GM21723 (cell line): ENCODE data around the gene SETX.
"Not testable (repeated sequence)": the region's sequence is repeated elsewhere in the genome, so short reads cannot be mapped to it uniquely, and the experiment has no call there.

ENCODE experiments used
- ATAC-seq: cut with Tn5 transposase; IDR thresholded peaks from one replicate; pipeline ENCODE4 v1.9.1; 2021; ENCODE audit warnings: mild to moderate bottlenecking, moderate library complexity; ENCODE audit not compliant: unreplicated experiment

Gene SETX, protein sequence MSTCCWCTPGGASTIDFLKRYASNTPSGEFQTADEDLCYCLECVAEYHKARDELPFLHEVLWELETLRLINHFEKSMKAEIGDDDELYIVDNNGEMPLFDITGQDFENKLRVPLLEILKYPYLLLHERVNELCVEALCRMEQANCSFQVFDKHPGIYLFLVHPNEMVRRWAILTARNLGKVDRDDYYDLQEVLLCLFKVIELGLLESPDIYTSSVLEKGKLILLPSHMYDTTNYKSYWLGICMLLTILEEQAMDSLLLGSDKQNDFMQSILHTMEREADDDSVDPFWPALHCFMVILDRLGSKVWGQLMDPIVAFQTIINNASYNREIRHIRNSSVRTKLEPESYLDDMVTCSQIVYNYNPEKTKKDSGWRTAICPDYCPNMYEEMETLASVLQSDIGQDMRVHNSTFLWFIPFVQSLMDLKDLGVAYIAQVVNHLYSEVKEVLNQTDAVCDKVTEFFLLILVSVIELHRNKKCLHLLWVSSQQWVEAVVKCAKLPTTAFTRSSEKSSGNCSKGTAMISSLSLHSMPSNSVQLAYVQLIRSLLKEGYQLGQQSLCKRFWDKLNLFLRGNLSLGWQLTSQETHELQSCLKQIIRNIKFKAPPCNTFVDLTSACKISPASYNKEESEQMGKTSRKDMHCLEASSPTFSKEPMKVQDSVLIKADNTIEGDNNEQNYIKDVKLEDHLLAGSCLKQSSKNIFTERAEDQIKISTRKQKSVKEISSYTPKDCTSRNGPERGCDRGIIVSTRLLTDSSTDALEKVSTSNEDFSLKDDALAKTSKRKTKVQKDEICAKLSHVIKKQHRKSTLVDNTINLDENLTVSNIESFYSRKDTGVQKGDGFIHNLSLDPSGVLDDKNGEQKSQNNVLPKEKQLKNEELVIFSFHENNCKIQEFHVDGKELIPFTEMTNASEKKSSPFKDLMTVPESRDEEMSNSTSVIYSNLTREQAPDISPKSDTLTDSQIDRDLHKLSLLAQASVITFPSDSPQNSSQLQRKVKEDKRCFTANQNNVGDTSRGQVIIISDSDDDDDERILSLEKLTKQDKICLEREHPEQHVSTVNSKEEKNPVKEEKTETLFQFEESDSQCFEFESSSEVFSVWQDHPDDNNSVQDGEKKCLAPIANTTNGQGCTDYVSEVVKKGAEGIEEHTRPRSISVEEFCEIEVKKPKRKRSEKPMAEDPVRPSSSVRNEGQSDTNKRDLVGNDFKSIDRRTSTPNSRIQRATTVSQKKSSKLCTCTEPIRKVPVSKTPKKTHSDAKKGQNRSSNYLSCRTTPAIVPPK (N-terminal part only)

DNA sequence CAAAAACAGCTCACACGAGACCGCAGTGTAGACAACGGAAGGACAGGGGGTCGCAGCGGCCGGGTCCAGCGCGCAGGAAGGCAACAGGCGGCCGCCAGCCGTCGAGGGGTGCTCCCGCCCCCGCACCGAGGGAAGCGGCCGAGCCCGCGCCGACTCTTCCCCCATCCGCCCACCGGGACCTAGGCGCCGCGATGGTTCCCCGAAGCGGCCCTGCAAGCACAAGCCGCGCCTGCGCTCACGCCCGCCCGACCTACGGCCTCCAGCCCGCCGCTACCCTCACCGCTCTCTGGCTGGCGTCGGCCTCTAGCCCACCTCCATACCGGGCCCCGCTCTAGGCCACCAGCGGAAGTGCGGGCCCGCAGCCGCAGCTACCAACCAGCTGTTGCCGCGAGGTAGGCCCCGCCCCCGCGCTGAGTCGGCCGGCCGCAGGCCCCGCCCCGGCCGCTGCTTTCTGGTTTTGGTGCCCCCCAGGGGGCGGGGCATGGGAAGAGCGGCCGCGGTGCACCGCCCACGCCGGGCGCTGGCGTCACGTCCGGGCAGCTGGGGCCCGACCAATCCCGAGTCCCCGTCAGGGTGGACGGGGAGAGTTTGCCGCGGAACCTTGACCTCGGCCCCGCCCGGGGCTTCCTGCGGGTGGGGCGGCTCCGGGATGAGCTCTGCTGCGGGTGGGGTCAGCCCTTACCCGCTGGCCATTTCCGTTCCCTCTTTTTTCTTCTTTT lies at the start of gene SETX:
SETX (minus strand) TSS at position 350 of the 719 bp plus-strand sequence. CDS start 5,558 bp downstream, outside the sequence.
- peak; percentile 80 for ATAC-seq

DNA sequence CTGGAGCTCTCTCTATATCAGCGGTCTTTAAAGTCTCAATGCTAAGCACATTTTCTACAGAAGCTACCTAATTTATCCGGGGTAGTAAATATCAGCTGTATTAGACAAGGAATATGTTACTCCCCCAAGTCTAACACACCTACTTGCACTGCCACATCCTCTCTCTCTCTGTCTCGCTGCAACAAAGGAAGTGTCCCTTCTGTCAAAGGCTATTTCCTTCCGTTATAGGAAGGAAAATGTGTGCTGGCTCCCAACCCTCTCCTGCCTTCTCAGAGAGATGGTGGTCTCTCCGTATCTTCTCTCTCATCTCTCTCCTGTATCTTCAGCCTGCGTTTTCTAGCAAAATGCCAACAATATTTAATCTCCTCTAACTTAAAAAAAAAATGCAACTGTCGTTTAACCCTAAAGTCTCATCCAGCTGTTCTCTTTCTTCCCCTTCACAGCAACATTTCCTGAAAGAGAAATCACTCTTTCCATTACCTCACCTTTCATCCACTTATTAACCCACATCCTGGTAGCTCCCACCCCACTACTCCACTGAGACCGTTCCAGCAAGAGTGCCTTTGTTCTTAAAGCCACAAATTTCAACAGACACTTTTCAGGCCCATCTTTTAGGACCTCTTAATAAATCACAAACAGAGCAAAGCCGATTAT lies 49.6 kb upstream of the SETX start:
- ATAC-seq: no peak

DNA sequence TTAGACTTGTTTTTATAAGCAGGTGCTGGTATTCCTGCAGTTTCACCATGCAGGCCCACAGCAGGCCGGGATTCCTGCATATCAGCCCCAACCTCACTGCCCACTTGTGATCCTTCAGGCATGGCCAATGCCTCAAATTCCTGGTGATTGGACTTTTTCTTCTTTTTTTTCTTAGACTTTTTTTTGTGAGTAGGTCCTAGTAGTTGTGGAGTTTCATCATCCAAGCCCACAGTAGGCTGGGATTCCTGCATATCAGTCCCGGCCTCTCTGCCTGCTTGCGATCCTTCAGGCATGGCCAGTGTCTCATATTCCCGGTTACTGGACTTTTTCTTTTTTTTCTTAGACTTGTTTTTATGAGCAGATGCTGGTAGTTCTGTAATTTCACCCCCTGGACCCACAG lies 47.0 kb upstream of the SETX start:
- ATAC-seq: no peak

DNA sequence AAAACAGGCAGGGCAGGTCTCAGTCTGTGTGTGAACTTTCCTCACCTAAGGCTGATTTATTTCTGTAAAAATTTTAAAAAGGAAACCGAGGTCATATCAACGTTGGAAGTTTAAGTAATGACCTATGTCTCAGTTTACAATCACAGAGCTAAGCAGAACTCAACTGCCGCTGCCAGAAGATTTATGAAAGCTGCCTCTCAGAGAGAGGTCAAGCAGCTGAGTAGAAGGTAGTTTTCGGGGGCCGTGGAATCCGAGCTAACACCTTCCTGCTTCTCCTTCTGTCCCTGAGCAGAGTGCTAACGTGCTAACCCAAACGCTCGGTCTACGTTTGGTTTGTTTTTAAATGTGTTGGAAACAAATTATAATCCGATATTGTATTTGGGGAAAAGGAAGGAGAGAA lies 40.8 kb upstream of the SETX start:
- no peak for ATAC-seq

DNA sequence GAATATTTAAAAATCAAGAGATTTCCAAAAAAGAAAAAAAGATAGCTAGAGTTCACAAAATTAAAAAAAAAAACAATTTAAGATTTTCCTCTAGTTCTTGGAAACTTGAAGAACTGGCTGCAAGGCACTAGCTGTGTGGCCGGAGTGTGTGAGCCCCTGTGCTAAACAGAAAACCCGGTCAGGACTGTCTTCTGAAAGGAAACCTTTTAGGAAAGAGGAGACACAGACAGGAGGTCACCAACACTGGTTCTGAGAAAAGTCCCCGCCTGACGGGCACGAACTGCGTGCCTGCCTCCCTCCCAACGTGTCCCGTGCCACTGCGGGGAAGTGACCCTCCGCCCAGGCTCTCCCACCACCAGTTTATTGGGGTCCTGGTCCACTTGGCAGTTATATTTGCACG lies 36.7 kb upstream of the SETX start:
- no peak for ATAC-seq

DNA sequence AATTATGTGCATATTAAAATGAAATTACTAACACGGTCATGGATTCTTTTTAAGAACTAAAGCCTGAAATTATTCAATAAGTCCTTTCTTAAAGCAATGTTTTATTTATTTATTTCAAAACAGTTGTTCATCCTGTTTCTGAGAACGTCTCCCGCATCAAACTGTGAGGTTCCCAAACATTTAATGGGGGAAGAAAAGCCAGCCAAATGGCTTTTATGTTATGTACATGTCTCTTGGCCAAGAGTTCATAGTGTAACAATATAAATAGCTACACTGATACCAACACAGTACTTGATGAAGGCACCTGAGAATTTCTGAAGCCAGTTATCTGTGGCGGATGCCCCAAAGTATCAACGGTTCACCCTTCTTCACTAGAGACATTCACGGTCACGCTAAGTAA lies 36.2 kb upstream of the SETX start:
- no peak for ATAC-seq

DNA sequence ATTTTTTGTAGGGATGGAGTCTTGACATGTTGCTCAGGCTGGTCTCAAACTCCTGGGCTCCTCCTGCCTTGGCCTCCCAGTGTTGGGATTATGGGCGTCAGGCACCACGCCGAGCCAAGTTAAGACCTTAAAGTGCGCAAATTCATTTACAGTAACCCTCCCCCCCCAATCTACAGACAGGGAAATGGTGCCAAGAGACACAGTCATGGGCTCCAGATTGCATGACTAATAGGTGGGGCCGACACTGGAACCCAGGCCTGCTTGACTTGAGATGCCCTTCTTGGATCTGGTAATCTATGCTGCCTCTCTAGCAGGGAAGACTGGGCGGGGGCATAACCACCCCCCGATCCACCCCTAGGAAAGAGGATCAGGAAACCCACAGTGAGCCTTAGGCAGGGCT lies 32.3 kb upstream of the SETX start:
- ATAC-seq: no peak

DNA sequence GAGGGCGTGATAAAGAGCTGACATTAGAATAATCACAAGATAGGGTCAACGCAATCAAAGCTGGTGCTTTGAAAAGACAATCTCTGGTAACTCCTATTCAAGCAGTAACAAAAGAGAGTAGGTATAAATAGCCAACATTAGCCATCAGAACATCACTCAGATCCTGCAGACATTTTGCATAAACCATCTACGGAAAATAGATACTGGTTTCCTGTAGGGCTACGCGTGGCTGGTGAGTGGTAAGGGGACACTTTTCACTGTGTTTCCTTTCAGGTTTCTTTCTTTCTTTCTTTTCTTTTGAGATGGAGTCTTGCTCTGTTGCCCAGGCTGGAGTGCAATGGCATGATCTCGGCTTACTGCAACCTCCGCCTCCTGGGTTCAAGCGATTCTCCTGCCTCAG lies 29.6 kb upstream of the SETX start:
- ATAC-seq: no peak

DNA sequence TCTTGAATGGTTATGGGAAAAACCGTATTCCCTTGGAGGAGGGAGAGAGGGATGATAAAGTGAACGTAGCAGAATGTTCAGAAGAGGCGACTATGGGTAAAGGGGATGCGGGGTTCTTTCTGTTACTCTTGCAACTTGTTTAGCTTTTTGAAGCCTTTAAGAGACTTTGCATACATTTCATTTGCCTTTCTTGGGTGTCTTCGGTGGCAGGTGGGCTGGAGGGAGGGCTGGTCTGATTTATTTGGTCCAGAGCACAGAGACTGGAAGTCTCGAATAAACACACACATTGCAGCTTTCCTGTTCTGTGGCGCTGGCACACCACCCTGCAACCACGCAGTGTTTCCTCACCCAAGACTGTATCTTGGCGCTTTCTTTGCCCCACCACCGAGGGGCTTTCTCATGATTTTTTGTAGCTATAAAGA lies 28.7 kb upstream of the SETX start:
- no peak for ATAC-seq

DNA sequence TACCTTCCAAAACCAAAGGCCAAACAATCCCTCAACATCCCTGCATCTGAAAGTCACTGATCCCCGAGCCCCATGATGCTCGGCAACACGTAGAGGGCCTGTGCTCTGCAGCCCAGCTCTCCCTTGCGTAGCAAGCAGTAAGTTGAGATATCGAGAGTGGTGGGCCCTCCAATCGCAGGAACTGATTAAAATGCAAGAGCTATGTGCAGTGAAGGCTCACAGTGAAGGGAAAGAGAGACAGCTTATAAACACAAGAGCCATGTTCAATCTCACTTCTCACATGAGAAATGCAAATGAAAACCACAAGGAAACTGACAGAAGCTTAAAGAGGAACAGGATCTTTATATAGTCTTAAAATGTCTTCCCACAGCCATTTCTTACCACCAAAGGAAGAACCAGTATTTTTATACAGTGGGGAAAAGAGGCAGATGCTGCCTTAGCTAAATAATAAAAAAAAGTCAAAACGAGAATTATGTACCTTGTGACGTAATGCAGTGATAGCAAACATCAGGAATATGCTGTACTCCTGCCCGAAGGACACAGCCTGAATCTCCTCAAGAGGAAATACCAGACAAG lies 27.3 kb upstream of the SETX start:
- ATAC-seq: peak; percentile 63

DNA sequence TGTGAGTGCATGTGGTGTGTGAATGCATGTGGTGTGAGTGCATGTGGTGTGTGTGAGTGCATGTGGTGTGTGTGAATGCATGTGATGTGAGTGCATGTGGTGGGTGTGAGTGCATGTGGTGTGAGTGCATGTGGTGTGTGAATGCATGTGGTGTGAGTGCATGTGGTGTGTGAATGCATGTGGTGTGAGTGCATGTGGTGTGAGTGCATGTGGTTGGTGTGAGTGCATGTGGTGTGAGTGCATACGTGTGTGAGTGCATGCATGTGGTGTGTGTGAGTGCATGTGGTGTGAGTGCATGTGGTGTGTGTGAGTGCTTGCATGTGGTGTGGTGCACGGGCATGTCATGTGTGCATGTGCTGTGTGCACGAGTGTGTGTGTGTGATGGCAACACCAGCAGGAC lies 23.6 kb upstream of the SETX start:
- not testable (repeated sequence) for ATAC-seq

DNA sequence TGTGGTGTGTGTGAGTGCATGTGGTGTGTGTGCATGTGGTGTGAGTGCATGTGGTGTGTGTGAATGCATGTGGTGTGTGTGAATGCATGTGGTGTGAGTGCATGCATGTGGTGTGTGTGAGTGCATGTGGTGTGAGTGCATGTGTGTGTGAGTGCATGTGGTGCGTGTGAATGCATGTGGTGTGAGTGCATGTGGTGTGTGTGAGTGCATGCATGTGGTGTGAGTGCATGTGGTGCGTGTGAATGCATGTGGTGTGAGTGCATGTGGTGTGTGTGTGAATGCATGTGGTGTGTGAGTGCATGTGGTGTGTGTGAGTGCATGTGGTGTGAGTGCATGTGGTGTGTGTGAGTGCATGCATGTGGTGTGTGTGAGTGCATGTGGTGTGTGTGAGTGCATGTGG lies 23.0 kb upstream of the SETX start:
- ATAC-seq: not testable (repeated sequence)

DNA sequence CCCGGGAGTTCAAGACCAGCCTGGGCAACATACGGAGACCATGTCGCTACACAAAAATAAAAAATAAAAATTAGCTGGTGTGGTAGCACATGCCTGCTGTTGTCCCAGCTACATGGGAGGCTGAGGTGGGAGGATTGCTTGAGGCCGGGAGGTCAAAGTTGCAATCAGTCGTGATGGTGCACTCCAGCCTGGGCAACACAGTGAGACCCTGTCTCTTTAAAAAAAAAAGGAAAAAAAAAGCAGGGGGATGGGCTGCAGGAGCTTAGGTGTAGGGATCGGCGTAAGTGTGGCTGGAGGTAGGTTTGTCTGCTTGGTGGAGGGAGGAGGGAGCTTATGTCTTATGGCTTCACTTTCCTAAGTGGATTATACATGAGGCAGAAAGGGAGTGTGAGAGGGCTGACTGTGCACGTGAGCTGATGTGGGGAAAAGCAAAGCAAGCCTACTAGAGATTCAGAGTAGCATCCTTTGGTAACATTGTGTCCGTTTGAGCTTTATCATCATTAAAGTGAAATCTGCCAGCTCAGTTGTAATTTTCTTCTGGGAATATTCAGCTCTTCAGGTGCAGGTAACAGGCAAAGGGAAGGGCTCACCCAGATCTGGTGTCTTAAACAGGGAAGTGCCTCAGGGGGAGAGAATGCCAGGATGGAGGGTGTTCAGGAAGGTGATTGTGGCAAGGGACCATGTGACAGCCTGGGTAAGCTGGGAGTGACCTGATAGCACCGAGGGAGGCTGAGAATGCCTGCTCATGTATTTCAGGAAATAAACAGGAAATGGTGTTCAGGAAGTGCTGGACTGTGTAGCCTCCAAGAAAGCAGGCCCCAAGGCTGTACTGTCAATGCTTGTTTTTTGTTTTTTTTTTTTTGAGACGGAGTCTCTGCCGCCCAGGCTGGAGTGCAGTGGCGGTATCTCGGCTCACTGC lies 17.6 kb upstream of the SETX start:
- ATAC-seq: no peak

DNA sequence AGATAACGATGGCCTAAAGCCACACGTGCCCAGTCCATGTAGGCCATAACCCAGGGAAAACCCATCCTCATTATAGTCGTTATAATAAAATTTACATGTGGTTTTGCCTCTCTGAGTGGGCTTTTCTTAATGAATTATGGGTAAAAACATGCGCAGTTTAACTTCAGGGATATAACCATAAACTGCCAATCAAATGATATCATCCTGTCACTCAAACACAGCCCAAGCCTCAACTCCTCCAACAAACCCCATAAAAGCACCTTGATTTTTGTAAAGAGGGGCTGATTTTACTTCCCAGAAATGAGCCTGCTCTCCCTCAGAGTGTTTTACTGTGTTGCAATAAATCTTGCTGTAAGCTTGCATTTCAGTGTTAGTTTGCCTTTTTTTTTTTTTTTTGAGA lies 15.8 kb upstream of the SETX start:
- ATAC-seq: no peak

DNA sequence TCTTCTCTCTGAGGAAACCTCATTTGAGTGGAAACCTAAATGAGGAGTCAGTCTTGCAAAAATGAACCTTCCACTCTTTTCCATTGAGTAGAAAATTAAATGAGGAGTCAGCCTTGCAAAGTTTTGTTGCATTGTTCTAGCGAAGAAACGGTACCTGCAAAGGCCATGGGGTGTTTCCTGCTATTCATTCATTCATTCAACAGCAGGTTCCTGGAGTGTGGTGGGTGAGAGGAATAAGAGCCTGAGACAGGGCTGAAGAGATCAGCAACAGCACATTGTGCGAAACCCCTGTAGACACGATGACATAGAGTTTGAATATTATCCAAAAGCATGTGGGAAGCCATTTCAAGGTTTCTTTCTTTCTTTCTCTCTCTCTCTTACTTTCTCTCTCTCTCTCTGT lies 14.6 kb upstream of the SETX start:
- no peak for ATAC-seq

DNA sequence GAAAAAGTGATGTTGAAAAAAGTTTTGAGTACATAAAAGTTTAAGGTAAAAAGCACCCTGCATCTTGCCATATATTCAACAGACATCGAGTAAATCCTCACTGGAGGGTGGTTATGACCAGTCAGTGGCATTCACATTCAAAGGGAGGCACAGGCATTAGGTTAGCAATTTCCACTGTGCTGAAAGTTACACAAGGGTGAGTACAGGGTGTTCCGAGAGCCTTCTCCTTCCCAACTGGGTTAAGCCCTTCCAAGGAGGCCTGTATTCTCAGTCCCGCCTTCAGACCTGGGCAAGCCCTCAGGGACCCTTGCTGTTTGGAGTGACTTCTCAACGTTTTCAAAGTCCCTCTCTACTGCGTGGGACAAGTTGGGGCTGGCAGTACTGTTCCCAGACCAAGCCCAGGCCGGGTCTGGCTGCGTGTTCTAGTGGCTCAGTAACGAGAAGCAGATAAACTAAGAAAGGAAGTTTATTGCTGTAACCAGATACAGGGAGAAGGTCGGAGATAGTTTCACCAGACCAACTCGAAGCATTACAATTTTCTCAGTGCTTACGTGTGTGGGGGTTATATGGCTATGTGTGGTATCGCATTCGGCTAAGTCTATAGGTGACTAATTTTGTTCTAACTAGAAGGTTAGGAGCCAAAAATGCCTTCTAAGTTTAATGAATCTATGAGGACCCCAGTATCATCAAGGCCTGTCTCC lies 13.0 kb upstream of the SETX start:
- ATAC-seq: no peak

DNA sequence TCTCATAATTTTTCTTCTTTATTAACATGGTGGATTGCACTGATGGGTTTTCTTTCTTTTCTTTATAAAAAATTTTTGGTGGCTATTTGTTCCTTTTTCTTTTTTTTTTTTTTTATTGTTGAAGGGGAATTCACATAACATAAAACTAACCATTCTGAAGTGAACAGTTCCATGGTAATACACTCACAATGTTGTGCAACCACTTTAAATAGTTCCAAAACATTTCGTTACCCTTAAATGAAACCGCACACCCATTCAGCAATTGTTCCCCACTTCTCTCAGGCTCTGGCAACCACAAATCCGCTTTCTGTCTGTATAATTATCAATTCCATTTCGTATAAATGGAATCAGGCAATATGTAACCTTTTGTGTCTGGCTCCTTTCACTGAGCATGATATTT lies 11.7 kb upstream of the SETX start:
- ATAC-seq: no peak

DNA sequence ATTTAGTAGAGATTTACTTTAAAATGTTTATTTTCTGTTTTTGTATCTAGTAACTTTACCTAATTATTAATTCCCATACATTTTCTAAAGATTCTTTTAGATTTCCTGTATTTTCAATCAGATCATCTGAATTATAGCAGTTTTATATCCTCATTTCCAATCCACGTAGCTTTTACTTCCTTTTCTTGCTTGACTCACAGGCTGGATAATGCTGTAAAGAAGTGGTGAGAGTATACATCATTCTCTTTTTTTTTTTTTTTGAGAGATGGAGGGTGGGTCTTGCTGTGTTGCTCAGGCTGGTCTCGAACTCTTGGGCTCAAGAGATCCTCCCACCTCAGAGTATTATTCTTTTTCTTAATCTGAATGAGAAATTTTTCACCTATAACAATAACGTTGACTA lies 11.2 kb upstream of the SETX start:
- ATAC-seq: no peak
